Keratinocyte (primary cell): Measurements from ENCODE around the gene ELF5. TPM values are rescaled to one million over a fixed set of nuclear protein-coding genes. Genes with fewer than 3 reads are reported as not detected.

Experiments
- DNase-seq: peaks from one replicate; pipeline ENCODE4 v3.0.0-alpha.2; 2011; ENCODE audit warnings: low read depth, missing footprints, low spot score
- FAIRE-seq: peaks from 2 replicates; lab custom pipeline; 2011; peaks lifted over from hg19 to GRCh38; lab: Jason Lieb, UNC
- H2AFZ ChIP-seq: 2 replicates; pipeline ENCODE4 v1.6.0; 2012; ENCODE audit warnings: low read length, control low read depth, inconsistent platforms; ENCODE audit not compliant: control insufficient read depth
- H3K27ac ChIP-seq: 2 replicates; pipeline ENCODE4 v1.5.1; 2011; ENCODE audit warnings: low read length; ENCODE audit not compliant: control insufficient read depth, insufficient read depth
- H3K27me3 ChIP-seq: 3 replicates; pipeline ENCODE4 v1.6.0; 2011; ENCODE audit warnings: low read length; ENCODE audit not compliant: control insufficient read depth, insufficient read depth; ENCODE audit errors: extremely low read depth
- H3K36me3 ChIP-seq, 2 experiments: 2 replicates in 1 of 2; 3 replicates in 1 of 2; pipeline ENCODE4 v1.5.1; 2011; ENCODE audit warnings: low read length in 2 of 2, mild to moderate bottlenecking in 1 of 2; ENCODE audit not compliant: control insufficient read depth in 2 of 2, insufficient read depth in 2 of 2; ENCODE audit errors: extremely low read depth in 1 of 2
- H3K4me1 ChIP-seq: 3 replicates; pipeline ENCODE4 v1.5.1; 2011; ENCODE audit warnings: low read length; ENCODE audit not compliant: control insufficient read depth, insufficient read depth; ENCODE audit errors: extremely low read depth
- H3K4me2 ChIP-seq: 3 replicates; pipeline ENCODE4 v1.6.0; 2011; ENCODE audit warnings: low read depth, low read length; ENCODE audit not compliant: control insufficient read depth, insufficient read depth; ENCODE audit errors: extremely low read depth
- H3K4me3 ChIP-seq, 3 experiments: fragments of 200-600 bp in 1 of 3; sonication (generic) in 1 of 3; 2 replicates in 2 of 3; 3 replicates in 1 of 3; pipeline ENCODE4 v1.5.1; 2011 to 2016; ENCODE audit warnings: low read length in 3 of 3, mild to moderate bottlenecking in 3 of 3, control low read depth in 2 of 3, inconsistent platforms in 1 of 3, low read depth in 1 of 3, mixed read lengths in 1 of 3, mixed run types in 1 of 3, moderate library complexity in 1 of 3; ENCODE audit not compliant: control insufficient read depth in 2 of 3, insufficient read depth in 2 of 3; ENCODE audit errors: extremely low read depth in 1 of 3
- H3K79me2 ChIP-seq: 2 replicates; pipeline ENCODE4 v1.6.0; 2012; ENCODE audit warnings: low read length; ENCODE audit not compliant: control insufficient read depth, insufficient read depth
- H3K9ac ChIP-seq: 3 replicates; pipeline ENCODE4 v1.6.0; 2011; ENCODE audit warnings: low read length; ENCODE audit not compliant: control insufficient read depth, insufficient read depth; ENCODE audit errors: extremely low read depth
- H3K9me1 ChIP-seq: 3 replicates; pipeline ENCODE4 v1.6.0; 2011; ENCODE audit warnings: low read length; ENCODE audit not compliant: control insufficient read depth, insufficient read depth; ENCODE audit errors: extremely low read depth
- H3K9me3 ChIP-seq: 2 replicates; pipeline ENCODE4 v1.5.1; 2012; ENCODE audit warnings: low read depth, low read length; ENCODE audit not compliant: control insufficient read depth
- H4K20me1 ChIP-seq: 3 replicates; pipeline ENCODE4 v1.6.0; 2011; ENCODE audit warnings: low read length; ENCODE audit not compliant: control insufficient read depth, insufficient read depth; ENCODE audit errors: extremely low read depth
- CTCF ChIP-seq, 3 experiments: IDR thresholded peaks in 1 of 3; conservative IDR thresholded peaks in 1 of 3; optimal IDR thresholded peaks in 1 of 3; 2 replicates in 2 of 3; 3 replicates in 1 of 3; pipeline versions ENCODE3 to v1.5.1; 2011; ENCODE audit warnings: low read length in 3 of 3, mild to moderate bottlenecking in 3 of 3, moderate library complexity in 2 of 3, control low read depth in 1 of 3, inconsistent platforms in 1 of 3; ENCODE audit not compliant: insufficient read depth in 2 of 3; ENCODE audit errors: extremely low read depth in 1 of 3
- EZH2 ChIP-seq: IDR thresholded peaks from one replicate; pipeline ENCODE4 v1.6.1; 2012; ENCODE audit warnings: inconsistent platforms, mild to moderate bottlenecking, low read length, moderate library complexity
- dilution Hi-C: fragments of 300-500 bp; cut with MboI; formaldehyde crosslinking; loops from one replicate; pipeline ENCODE4 v1.7.0; 2020; ENCODE audit warnings: low sequenced_read_pairs; ENCODE audit not compliant: extremely low pct_ligation_motif_present
- polyA plus RNA-seq, 5 experiments: library from polyadenylated mRNA; depleted of rRNA in 3 of 5; stranded (reverse) in 3 of 5; stranded (forward) in 1 of 5; unstranded in 1 of 5; fragments of >200 nt; gene quantifications; 1 replicate in 1 of 5; 2 replicates in 3 of 5; 3 replicates in 1 of 5; pipeline versions ENCODE4 v1.2.1 to v1.2.3, GENCODE V29; 2011 to 2012; ENCODE audit warnings: missing spikeins in 2 of 5, low read depth in 1 of 5, low replicate concordance in 1 of 5

The ELF5 gene
- polyA plus RNA-seq, 1 donor (not counting 4 experiments of a cell fraction or from before 2014, with no cell fraction given) = not detected

DNA sequence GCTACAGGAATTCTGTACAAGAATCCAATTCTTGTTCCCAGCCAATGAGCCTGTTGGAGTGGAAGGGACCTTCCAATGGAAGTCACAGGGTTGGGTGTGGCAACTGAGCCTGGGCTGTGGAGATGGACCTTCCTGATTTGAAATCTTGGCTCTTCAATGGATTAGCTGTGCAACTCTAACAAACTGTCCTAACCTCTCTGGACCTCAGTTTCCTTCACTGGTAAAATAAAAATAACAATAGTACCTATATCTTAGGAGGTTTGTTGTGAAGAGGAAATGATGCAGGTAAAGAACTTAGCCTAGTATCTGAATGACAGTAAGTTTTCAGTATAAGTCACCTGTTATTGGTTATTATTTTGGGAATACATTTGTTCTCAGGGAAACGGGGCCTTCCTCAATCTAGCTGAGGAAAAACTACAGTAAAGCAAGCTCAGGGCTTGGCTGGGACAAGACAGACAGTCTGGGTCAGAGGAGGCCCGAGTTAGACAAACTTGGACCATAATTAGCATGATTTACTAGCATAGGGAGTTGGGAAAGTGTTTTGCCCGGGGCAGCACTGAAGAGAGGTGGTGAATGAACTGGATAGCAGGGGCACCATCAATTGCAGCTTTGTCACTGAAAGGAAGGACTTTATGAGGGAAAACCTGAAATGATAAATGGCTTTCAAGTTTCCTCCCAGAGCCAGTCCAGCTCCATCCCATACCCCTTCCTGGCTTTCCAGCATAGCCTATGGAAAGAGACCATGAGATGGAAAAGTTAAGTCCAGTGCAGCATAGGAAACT, 13.7 kb downstream of the ELF5 start:
- DNase-seq (no peak), FAIRE-seq (no peak)
- Histone ChIP-seq H3K9me1 (no peaks in the 10 kb centered on the region), H3K4me1 (no peaks in the 10 kb centered on the region), H3K4me2 (no peak overlapping the region), H2AFZ (no peak overlapping the region), H3K27ac (no peak overlapping the region), H3K27me3 (peaks cover 6% of the 10 kb centered on the region), H3K36me3 (no peaks in the 10 kb centered on the region), H3K4me3 (no peak overlapping the region), H4K20me1 (no peaks in the 10 kb centered on the region), H3K79me2 (no peaks in the 10 kb centered on the region), H3K9ac (no peak overlapping the region), H3K9me3 (no peaks in the 10 kb centered on the region)
- TF ChIP-seq EZH2 = no peak
- TF ChIP-seq CTCF (optimal IDR thresholded peaks at IDR 0.05 in 1 of 3, IDR thresholded peaks at IDR 0.05 in 1 of 3, conservative IDR thresholded peaks at IDR 0.05 in 1 of 3; ENCODE audit: extremely low read depth in 1 of 3, insufficient read depth in 2 of 3, low read length in 3 of 3) = no peak
- dilution Hi-C loops = no loop called here

DNA sequence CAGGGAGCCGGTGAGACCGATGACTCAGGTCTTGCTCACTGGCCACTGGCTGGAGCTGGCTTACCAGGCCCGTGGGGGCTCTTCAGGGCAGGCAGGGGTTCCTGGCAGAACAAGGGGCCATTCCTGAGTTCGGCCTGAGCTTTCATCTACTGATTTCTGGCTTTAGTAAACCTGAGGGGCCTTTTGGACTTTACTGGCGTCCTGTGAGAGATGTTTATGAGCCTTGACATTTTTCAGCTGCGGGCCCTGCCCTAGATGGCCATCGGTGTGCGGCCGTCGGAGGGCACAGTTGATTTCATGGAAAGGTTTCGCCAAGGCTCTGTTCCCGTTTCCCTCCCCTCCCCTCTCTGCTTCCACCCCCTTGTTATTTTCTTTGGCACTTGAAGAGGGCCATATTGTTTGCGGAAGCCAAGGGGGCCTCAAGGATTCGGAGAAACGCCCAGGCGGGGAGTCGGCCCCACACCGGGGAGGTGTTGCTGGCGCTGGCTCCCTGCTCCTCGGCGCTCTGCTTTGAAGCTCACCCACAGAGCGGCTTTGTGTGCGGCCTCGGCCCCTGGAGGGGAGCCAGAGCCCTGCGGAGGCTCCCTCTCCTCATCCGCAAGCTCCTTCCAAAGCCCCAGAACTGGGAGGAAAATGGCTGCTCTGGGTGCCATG, 17.7 kb downstream of the ELF5 start:
- DNase-seq = no peak
- H3K4me2 ChIP-seq = no peak overlapping the region
- peaks cover 6% of the 10 kb centered on the region for H3K27me3 ChIP-seq

More for the DNA sequence above, 17.7 kb downstream of the ELF5 start:
- FAIRE-seq = no peak
- TF ChIP-seq CTCF (optimal IDR thresholded peaks at IDR 0.05 in 1 of 3, IDR thresholded peaks at IDR 0.05 in 1 of 3, conservative IDR thresholded peaks at IDR 0.05 in 1 of 3; ENCODE audit: extremely low read depth in 1 of 3, insufficient read depth in 2 of 3, low read length in 3 of 3) (no peak), EZH2 (no peak)
- Histone ChIP-seq H2AFZ (no peak overlapping the region), H3K9me3 (no peaks in the 10 kb centered on the region), H3K9ac (no peak overlapping the region), H3K27ac (no peak overlapping the region), H3K79me2 (no peaks in the 10 kb centered on the region), H3K4me1 (no peaks in the 10 kb centered on the region), H3K36me3 (no peaks in the 10 kb centered on the region), H4K20me1 (no peaks in the 10 kb centered on the region), H3K9me1 (no peaks in the 10 kb centered on the region), H3K4me3 (no peak overlapping the region)
- dilution Hi-C loops = no loop called here
